ENCODE results near the gene PTPA.
"Not testable (repeated sequence)": the region's sequence is repeated elsewhere in the genome, so short reads cannot be mapped to it uniquely, and the experiment has no call there.

The PTPA gene

DNA sequence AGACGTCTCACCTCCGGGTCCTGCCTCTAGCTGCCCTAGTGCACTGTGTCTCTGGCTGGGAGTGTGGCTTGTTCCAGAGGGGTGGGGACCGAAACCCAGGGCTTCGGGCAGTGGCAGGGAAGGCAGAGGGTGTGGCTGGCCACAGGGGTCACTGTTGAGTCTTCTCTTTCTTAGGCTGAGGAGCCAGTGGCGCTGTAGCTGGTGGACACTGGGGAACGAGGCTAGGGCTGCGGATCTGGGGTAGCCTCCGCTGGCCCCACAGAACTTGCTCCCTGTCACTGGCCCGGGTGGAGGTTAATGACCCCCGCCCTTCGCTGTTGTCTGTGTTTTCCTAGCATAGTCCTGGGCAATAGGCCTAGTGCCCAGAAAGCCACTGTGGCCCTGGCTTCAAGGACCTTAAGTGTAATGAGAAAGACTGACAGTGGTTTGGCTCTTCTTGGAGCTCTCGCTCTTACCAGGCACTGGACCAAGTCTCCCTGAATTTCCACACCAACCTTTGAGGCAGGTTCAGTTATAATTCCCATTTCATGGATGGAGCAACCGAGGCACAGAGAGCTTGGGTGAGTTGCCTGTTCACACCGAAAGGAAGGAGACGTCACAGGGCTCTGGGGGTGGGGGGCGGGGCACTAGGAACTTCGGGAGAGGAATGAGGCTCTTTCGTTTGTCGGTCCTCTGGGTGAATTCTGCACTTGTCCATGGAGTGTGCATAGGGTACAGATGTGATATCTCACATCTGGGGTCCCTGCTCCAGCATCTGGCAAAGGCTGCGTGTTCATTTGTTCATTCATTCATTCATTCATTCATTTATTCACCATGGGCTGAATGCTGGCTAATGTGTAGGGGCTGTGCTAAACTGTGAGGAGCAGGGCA, 71.6 kb downstream of the PTPA start:
- in situ Hi-C loops (cut with MboI; ENCODE audit: low pct_unique_long_range_greater_than_20kb, low sequenced_read_pairs) = no loop called here
- peak; percentile 33 for DNase-seq

DNA sequence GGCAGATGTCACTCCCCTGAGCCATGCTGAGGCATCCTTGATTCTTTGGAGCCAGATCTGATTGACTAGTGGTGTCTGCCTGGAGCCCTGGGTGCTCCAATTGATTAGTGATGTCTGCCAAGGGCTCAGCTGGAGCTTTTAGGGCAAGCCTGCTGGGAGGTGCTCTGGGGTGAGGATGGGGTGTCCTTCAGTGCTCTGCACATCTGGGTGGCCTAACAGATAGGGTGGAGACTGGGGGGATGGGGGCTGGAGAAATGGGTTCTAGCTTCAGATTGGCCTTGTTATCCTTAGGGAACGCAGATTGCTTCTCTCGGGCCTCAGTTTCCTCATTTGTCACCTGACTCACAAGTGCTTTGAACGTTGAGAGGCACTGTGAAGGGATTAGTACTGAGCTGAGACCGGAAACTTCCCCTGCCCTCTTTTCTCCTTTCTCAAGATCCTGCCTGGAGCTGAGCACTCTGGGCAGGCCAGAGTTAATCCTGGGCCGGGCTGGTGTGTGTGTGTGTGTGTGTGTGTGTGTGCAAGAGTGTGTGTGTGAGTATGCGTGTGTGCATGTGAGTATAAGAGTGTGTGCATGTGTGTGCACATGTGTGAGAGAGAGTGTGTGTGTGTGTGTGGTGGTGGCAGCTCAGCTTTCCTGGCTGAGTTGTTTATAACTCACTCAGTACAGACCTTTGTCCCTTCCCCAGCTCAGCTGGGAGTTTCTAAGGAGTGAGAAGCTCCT, 72.4 kb downstream of the PTPA start:
- in situ Hi-C loops (cut with MboI; ENCODE audit: low pct_unique_long_range_greater_than_20kb, low sequenced_read_pairs) = no loop called here
- DNase-seq = no peak

DNA sequence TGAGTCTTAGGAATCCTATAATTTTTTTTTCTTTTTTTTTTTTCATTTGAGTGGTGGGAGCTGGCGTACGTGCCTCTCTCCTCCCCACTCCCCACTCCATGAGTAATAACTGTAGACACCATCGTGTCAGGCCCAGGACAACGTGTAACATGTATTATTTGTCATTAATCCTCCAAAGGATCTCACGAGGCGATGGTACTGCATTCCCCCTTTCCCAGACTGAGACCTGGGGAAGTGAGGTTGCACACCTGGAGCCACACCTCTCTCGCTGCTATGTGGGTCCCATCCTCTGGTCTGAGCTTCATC, 73.0 kb downstream of the PTPA start:
- in situ Hi-C loops (cut with MboI; ENCODE audit: low pct_unique_long_range_greater_than_20kb, low sequenced_read_pairs) = no loop called here
- no peak for DNase-seq

DNA sequence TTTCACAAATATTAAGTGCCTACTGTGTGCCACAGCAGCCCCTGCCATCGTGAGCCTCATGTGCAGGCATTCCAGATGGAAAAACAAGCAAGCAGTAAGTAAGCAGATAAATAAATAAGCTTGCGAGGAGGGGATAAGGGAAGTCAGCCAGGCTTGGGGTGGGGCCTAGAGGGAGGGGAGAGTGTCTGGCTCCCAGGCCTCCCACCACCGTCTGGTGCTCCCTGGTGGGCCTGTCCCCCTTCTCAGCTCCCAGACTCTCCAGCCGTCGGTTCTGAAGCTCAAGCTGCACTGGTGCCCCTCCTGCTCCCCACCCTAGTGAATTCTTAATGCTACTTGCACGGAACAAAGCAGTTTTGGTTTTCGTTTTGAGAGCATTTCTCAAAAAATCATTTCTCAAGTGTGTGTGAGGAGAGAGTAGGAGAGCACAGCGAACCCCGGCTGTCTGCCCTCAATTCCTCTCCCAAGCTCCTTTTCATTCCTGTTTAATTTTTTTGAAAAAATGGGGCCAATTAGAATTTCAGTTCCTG, 73.4 kb downstream of the PTPA start:
- in situ Hi-C loops (cut with MboI; ENCODE audit: low pct_unique_long_range_greater_than_20kb, low sequenced_read_pairs) = no loop called here
- no peak for DNase-seq

DNA sequence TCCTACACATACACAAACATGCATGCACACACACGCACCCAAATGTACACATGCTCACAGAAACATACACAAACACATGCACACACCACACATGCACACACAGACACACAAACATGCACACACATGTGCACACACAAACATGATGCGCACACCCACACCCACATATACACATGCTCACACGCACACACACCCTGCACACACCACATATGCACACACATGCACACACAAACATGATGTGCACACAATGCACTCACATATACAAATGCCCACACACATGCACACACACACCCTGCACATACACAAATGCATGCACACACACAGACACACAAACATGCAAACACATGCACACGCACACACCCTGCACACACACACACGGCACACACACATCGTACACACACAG, 74.2 kb downstream of the PTPA start:
- DNase-seq = no peak
- in situ Hi-C loops (cut with MboI; ENCODE audit: low pct_unique_long_range_greater_than_20kb, low sequenced_read_pairs) = no loop called here

DNA sequence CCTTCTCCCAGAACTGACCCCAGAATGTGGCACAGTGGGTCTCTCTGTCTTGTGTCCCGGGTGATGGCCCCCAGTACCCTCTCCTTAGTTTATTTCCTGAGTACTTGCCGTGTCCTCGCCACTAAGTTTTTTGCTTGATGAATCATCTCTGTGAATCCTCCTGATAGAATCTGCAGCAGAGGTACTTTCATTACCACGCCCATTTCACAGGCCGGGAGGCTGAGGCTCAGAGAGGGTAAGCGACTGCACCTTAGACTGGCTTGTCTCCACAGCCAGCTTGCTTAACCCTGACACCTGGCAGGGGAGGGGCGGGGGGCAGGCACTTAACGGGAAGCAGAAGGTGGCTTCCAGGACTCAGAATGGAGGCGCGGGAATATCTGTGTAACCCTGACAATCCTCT, 74.8 kb downstream of the PTPA start:
- in situ Hi-C loops (cut with MboI; ENCODE audit: low pct_unique_long_range_greater_than_20kb, low sequenced_read_pairs) = no loop called here
- DNase-seq = no peak

DNA sequence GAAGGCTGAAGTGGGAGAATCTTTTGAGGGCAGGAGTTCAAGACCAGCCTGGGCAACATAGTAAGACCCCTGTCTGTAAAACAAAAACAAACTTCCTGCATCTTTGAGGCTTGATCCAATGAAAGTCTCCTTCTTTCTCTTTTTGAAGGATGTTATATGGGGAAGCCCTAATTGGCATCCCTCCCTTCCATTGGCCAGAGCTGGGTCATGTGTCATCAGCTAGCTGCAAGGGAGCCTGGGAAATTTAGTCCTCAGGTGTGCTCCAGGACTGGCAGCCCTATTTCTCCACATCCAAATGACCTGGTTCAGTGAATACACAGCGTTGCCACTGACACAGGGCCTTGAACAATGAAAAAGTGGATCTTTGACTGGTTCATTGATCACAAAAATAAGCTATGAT, 75.8 kb downstream of the PTPA start:
- in situ Hi-C loops (cut with MboI; ENCODE audit: low pct_unique_long_range_greater_than_20kb, low sequenced_read_pairs) = no loop called here
- no peak for DNase-seq

DNA sequence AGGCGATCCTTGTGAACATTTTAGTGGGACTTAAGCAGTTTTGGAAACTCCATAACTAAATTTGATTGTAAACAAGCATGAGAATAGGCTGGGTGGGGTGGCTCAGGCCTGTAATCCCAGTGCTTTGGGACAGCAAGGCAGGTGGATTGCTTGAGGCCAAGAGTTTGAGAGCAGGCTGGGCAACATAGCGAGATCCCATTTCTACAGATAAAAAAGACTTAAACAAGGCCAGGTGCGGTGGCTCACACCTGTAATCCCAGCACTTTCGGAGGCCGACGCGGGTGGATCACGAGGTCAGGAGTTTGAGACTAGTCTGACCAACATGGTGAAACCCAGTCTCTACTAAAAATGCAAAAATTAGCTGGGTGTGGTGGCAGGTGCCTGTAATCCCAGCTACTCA, 78.8 kb downstream of the PTPA start:
- DNase-seq; in situ Hi-C loops (cut with MboI; ENCODE audit: low pct_unique_long_range_greater_than_20kb, low sequenced_read_pairs): not testable (repeated sequence)

DNA sequence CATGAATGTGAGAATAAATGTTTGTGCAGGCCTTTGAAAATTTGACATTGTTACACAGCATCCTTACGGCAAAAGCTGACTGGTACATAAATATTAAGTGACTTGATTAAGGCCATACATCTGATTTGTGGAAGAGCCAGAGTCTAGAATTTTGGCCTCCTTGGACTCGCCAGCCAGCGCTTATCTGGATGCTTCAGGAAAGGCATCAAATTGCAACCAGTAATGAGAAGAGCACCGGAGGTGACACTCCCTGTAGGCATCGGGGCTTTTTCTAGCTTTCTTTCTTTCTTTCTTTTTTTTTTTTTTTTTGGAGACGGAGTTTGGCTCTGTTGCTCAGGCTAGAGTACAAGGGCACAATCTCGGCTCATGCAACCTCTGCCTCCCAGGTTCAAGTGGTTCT, 80.0 kb downstream of the PTPA start:
- in situ Hi-C loops (cut with MboI; ENCODE audit: low pct_unique_long_range_greater_than_20kb, low sequenced_read_pairs) = no loop called here
- no peak for DNase-seq

DNA sequence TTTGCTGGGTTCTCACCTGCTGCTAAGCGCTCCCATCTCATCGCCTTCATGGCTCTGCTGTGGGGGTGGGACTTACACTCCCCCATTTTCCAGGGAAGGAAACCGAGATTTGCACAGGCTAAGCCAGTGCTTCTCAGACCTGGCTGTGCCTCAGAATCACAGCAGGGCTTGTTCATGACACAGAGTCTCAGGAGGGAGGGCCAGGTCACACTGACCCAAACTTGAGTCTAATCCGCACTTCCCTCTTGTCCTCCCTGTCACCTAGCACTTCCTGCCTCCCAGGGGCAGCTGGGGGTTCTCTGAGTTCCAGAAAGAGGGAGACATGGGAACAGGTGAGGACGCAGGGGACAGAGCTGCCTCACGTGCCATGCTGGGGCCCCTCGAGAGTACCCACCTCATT, 82.4 kb downstream of the PTPA start:
- DNase-seq = no peak
- in situ Hi-C loops (cut with MboI; ENCODE audit: low pct_unique_long_range_greater_than_20kb, low sequenced_read_pairs) = no loop called here

DNA sequence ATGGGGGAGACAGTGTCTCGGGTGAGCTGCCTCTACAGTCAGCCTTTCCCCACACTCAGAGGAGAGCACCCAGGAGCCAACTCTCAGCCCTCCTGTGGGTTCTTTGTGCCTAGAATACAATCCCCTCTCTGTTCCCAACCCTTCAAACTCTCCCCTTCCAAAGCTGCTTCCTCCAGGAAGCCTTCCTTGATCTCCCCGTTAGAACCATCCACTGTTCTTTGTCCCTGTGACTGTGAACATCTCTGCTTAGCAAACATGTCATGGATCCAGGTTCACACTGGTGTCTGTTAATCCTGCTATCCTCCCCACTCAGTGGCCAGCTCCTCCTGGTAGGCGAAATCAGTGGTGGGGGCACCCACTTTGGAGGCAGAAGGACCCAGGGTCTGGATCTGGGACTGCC, 83.0 kb downstream of the PTPA start:
- in situ Hi-C loops (cut with MboI; ENCODE audit: low pct_unique_long_range_greater_than_20kb, low sequenced_read_pairs) = no loop called here
- DNase-seq = no peak

DNA sequence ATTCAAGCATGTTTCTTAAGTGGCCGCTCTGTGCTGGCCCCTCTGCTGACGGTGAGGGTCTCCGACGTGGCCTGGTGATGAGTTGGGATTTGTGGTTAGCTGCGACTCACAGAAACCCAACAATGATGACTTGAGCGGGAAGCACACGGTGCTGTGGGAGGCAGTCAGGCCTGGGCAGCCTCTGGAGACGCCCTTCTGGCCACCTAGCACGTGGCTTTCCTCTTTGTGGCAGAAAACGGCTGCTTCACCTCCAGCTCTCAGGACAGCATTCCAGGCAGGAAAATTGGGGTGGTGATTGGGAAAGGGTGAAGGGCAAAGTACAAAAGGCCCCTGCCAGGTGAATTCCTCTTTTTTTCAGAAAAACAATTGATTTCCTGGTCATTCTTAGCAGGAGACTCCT, 84.4 kb downstream of the PTPA start:
- in situ Hi-C loops (cut with MboI; ENCODE audit: low pct_unique_long_range_greater_than_20kb, low sequenced_read_pairs) = no loop called here
- no peak for DNase-seq

DNA sequence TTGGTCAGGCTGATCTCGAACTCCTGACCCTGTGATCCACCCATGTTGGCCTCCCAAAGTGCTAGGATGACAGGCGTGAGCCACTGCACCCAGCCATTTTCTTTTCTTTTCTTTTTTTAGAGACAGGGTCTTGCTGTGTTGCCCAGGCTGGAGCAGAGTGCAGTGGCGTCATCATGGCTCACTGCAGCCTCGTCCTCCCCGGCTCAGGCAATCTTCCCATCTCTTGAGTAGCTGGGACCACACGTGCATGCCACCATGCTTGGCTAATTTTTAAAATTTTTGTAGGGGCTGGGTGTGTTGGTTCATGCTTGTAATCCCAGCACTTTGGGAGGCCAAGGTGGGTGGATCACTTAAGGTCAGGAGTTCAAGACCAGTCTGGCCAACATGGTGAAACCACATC, 85.8 kb downstream of the PTPA start:
- in situ Hi-C loops (cut with MboI; ENCODE audit: low pct_unique_long_range_greater_than_20kb, low sequenced_read_pairs); DNase-seq: not testable (repeated sequence)

DNA sequence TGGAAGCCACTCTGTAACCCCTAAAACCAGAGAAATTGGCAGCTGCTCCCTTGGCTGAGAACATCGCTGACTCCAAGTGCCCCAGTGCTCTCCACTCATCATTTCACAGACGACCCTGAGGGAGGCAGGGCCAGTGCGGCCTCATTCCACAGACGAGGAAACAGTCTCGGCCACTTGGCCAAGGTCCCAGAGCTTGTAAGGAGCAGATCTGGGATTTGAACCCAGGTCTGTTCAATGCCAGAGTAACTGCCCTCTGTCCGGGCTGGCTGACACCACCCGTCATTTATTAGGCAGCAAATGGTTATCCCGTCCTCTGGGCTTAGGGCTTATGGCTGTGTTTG, 86.7 kb downstream of the PTPA start:
- no peak for DNase-seq
- in situ Hi-C loops (cut with MboI; ENCODE audit: low pct_unique_long_range_greater_than_20kb, low sequenced_read_pairs) = no loop called here

Measured in KBM-7 (cell line).